GOT3 (cell line): Measurements from ENCODE around the gene BOD1L1.

Experiments used
- DNase-seq: peaks from one replicate; lab custom pipeline; 2025; ENCODE audit warnings: mixed read lengths; lab: John Stamatoyannopoulos, UW

The BOD1L1 gene

DNA sequence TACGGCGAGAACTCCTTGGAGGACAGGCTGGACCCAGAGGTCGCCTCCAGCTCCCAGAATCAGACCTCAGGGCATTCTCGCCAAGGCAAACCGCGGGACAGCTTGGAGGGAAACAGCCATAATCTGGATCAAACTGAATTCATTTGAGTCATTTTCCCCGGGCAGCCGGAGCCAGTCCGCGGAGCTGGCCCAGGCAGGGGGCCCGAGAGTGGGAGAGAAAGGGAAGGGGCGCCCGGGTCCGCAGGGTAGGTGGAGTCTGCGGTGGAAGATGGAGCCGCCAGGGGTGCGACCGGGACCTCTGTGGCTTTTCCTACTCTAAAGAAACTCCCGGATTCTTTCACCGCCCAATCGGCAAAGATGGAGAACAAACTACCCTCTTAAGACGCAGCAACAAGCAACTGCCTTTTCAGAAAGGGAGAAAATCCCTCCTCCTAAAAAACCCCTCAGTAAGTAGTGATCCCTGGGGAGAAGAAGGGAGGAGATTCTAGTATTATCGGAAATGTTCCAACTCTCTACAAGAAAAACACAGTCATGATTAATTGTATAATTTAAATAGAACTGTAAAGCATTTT, 88.4 kb downstream of the BOD1L1 start:
- no peak for DNase-seq

DNA sequence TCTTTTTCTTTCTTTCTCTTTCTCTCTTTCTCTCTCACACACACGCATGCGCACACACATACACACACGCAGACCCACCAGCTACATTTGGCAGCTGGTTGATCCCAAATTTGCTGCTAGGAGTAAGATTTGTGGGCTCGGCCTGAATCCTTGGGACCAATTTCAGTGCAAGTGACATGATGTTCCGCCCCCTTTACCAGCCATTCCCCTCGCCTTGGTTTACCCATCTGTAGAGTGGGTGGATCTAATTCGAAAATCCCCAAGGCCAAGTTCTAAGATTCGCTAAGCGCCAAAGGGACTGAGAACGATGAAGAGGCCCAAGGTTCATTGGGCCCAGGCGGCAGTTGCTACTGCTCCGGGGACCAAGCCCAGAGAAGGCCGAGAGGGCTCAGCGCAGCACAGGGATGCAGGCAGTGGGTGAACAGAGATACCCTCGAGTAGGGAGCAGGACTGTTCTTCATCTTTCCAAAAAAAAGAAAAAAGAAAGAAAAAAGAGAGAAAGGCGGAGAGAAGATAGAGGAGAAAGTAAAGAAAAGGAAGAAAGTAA, 89.0 kb downstream of the BOD1L1 start:
- no peak for DNase-seq

DNA sequence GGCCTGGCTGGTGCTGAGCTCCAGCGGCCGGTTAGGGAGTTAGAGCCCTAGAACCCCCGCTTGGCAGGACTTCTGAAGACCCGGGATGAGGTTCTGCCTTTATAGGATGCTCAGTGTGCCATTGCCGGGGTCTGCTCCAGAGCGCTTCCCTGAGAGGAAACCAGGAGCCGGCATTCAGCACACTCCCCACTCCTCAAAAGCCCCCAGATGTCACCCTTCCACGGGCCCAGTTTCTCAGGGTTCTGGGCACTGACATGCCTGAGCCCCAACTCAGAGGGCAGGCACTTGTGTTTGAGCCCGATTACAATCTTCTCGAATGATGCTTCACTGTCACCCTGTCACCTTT, 89.7 kb downstream of the BOD1L1 start:
- DNase-seq = no peak

DNA sequence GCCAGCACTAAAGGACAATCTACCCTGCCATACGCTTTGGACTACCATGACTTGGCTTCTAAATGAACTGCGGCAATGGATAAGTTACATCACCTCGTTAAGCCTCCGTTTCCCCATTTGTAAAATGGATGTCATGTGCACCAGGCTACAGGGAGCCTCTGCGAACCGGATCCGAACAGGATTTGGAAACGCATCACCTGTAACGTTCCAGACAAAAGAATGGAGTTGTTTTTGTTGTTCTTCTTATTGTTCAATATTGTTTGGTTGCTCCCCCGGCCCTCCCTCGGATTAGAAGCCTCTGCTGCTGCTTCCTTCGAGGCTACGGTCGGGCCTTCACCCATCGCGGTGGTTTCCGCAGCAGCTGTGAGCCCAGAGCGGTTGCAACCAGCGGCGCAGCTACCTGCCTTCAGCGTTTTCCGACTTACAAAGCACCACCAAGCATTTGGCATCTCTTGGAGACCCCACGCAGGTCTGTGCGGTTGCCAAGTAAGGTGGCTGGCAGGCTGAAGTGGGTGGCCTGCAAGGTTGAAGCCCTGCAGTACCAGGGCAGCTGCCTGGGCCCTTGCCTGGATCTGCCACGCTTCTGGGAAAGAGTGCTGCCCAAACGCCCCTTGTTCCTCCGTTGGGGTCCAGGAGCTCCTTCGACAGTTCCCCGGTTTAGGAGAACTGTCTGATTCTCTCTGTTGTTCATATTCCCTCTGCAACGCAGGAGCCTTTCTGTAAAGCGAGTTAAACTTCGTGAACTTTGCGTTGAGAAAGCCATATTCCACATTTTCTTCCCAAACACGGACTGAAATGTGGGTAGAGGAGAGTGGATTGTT, 90.3 kb downstream of the BOD1L1 start:
- DNase-seq = no peak

DNA sequence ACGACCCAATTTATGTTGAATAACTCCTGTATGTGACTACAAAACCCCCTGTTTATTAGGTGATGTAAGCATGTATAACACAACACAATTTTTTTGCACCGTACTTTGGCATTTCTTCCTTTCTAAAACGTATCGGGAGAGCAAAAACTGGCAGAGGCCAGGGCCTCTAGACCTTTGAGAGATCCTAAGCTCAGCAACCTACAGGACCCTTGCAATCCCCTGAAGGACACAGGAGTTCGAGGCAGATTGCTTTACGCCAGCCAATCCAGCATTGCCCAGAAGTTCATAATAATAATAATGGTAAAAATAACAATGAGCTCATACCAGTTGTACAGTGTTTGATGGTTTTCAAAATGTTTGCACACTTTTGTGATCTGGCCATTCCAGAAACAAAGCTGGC, 90.9 kb downstream of the BOD1L1 start:
- DNase-seq = no peak

DNA sequence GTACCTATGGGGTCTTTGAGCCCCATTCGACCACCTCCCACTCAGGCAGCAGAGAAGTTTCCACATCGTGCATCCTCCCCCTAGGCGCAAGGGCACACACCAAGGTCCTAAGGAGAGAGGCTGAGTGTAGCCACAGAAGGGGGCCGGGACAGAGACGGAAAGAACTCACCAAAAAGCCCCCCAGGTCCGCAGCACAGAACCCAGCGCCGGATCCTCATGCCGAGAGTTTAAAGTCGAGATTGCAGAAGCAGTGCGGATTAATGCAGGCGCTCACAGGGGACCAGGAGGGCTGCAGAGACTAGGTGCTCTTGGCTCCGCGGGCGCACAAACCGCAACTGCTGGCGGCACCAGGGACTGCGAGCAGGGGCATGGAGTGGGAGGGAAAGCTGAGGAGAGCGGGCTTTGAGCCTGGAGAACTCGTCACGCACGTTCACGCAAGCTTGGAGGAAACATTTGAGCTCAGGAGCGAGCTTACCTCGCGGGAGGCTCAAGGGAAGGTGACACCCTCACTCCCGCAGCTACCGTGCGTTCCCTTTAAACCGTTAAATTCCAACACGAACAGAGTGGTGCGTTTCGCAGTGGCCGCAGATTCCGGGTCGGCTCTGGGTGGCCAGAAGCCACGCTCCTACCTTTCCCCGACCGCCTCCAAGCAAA, 91.7 kb downstream of the BOD1L1 start:
- no peak for DNase-seq

DNA sequence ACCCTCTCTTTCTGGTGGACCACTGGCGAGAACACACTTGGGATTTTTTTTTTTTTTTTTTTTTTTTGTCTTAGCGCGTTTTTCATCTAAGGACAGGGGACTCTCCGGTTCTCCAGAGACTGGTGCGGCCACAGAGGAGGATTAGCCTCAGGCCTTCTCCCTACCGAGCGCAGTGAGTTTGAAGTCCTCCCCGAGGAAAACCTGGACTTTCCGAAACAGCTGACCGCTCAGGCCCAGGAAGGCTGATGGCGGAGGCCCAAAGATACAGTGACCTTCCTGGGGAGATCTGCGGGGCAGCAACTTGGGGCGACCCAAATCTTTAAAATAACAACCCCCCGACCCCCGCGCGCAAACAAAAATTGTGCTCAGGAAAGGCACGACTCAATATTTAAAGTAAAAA, 92.4 kb downstream of the BOD1L1 start:
- no peak for DNase-seq

DNA sequence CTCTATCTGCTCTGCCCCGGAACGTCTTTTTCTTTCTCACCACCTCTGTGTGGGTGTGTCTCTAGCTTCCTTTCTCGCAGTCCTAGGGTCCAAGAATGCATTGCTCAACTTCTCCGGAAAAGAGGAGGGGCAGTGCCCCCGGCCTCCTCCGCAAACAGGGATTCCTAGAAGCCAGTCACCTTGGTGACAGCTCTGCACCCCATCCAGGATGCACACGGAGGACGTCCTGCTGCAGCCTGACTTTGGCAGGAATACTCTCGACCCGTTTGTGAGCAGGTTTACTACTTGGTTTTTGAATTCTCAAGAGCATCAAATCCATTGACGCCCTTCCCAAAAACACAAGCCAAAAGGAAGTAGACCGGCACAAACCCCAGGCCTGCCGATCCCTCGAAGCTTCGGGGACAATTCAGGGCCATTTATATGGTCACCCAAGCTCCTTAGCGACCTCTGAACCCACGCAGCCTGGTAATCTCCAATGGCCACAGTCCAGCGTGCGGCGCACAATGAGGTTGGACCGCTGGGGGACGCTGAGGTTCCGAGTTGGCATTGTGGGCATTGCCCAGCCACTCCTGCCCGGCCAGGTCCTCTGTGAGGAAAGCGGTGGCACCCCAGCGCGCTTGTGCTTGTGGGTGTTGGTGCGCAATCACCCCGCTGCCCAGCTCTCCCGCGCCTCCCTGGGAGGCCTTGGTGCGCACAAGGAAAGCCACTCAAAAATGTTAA, 93.0 kb downstream of the BOD1L1 start:
- no peak for DNase-seq

DNA sequence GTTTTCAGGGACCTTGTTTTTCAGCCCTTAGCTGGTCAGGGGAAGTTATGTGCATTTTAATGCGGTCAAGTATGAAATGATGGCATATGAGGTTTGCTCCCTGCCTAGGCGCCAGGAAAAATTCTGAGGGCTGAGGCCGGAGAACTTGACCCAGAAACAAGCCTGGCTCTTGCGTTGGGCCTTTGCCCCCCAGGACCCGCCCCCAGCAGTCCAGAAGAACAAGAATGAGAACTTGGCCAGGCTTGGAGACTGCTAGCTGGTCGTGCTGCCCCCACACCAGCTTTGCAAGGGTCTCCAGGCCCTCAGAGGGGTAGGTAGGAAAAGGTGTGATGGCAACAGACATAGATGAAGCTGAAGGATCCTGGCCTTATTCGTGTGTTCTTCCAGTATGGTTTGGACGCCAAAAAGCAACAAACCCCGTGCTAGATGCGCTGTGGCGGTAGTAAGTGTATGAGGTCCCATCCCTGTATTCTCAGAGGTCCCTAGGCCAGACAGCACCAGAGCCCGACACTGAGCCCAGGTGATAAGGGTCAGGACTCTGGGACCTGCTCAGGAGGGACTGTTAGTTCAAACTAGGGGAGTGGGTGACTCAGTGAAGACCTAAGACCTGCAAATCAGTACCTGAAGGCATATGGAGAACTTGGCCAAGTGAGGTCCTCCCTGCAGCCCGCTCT, 93.7 kb downstream of the BOD1L1 start:
- DNase-seq = no peak

DNA sequence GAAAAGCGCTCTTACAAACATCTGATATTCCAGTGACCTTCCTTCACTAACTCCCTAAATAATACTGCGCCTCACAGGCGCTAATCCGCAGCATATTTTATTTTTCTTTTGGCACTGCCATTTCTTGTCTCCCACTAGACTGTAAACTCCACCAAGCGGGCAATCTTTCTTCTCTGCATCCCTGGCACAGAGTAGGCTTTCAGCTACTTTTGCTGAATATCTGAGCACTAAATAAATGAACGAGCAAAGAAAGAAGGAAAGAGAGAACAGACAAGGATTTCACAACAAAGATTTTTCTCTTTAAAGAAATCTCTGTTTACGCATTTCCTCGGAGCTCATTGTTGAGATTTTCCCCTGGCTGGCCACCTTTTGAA, 95.9 kb downstream of the BOD1L1 start:
- DNase-seq = no peak

DNA sequence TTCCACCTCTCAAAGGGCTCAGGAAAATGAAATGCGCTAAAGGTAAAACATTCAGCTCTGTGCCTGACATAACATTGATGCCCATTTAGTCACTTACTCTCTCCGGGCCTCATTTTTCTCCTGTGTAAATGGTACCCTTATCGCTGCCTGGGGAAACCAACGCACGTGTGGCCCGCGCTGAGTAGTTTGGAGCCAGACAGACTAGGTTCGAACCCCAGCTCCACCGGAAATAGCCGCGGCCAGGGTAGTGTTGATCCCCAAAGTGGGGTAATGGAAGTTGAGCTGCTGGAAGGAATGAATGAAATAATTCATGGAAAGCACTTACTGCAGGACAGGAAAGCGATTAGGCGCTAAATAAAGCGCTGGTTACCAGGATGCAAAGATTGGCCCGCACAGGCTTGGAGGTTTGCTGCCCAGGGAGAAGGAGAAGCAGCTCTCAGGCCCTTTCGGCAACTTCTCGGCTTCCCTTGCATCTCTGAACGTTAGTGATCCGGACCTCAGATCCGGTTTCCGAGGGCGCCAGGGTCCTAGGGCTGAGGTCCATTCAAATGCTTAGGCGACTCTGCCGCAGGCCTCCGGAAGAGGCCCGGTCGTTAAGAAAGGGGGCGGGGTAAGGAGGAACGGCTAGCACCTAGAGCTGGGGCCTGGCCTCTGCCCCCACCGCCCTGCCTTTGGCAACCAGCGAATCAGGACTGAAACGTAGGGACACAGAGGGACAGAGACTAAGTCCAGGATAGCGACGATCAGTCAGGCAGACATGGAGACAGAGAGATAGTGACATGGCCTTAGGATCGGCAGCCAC, 96.5 kb downstream of the BOD1L1 start:
- DNase-seq = no peak

DNA sequence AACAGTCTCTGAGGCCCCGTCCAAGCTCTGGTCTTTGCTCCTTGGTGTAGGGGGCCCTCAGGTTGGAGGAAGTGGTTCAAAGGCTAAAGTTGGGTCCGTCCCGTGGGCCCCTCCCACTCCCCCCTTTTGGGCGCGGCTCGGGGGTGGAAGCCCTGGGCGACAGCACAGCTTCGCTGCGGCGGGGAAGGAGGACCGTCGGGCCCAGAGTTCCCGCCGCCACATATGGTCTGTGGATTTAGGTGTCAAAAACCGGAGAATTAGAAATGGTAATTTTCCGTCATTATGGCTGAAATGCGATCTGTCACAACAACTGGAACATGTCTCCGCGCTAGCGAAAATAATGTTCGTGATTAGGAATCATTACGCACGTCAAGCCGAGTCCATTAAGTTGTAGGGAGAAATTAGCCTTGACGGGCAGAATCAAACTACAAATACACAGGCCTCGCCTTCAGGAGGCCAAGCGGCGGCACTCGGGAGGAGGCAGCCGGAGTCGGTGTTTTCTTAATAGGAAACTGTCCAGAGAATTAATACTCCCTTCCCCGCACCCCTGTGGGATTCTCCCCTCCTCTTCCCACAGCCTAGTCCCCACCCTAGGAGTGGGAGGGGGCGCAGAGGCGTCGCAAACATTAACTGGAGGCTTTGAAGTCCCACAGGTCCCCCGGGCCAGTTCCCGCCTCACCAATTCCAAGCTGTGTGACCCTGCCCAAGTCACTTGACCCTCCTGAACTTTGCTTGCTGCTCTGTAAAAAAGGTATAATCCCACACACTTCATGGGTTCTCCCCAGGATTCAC, 98.2 kb downstream of the BOD1L1 start:
- DNase-seq = no peak

DNA sequence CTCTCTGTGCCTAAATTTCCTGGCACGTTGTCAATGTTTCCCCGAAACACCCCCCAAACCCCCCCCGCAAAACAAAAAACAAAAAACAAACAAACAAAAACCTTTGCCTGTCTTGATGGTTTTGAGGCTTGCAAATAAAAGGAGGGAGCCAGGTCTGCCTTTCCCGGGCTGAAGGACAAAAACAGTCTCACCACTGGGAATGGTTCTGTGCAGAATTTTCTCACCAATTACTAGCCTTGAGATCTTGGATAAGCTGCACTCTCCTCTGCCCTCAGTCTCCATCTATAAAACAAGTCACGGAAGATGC, 98.8 kb downstream of the BOD1L1 start:
- DNase-seq = no peak

DNA sequence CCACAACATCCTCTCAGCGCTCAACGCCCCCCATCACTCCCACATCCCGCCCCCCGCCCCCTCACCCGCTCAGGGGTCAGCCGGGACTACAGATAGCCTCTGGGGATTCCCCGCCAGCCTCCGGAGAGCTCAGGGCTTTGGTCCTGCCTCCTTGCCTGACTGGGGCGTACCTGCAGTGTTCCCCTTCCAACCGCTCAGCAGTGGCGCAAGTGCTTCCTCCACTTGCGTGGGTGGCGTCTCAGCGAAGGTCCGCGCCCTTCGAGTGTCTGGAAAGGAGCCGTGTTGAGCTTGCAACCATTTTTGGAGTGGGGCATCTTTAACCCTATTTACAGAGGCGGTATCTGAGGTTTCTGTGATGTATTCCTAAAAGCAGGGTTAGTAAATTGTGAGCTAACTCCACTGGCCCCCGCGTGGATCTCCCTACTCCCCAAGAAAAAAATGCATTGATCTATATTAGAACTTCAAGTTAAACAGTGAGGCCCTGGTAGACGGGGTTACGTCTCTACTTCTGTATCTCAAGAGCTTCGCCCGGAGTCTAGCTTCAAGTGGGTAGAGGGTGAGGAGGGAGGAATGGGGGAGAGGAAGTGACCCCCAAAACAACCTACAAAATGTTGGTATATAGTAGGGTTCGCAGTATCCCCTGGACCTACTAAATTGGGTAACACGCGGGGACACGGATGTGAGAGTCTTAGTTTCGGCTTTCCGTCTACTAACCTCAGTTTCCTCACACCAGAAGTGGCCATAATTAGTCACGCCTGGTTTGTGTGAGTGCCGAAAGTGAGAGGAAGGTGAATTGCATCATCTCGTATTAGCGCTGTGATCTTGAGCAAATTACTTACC, 99.3 kb downstream of the BOD1L1 start:
- DNase-seq = no peak

DNA sequence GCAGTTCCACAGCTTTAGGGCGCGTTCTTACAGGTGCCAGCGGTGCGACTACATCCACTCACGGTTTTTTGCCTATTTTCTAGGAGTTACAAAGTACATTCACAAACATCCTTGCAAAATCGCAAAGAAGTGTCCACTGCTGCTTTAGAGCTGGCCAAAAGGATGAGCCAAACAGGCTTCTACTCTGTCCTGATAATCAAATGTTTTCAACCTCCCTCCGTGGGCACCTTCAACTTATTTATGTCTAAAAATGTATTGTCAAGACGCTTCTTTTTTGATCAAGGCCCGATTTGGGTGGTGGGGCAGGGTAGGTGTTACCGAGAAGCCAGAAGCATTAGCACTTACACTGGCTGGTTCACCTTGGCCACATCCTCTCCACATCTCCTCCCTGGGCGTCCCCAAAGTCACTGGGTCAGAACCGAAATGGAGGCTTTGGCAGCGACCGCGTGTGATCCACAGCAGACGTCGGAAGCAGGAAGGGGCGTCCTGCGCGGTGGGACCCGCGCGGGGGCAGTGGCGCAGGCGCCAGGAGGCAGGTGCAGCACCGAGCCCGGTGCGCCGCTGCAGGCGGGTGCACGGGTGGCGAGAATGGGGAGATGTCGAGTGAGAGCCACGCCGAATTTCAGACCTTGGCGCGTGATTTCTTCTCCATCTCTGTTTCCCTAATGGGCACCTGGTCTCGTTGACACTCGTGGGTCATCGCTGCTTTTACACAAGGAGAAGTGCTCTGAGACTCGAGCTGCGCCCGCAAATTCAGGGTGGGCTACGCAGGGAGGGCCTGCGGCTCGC, 100.1 kb downstream of the BOD1L1 start:
- DNase-seq = no peak

DNA sequence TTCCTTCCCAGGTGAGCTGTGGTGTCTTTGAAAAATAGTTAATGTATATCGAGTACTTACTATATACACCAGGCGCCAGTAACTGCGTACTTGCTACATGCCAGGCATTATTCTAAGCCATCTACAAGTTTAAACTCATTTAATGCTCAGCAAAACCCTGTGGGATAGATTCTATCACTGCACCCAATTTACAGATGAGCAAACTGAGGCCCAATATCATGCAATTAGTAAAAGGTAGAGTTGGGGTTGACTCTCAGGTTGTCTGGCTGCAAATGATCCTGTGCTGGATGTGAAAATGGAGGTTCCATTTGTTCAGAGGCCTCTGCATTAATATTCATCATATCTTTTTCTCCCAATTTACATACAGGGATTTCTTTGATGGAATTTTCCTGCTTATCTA, 100.9 kb downstream of the BOD1L1 start:
- no peak for DNase-seq

DNA sequence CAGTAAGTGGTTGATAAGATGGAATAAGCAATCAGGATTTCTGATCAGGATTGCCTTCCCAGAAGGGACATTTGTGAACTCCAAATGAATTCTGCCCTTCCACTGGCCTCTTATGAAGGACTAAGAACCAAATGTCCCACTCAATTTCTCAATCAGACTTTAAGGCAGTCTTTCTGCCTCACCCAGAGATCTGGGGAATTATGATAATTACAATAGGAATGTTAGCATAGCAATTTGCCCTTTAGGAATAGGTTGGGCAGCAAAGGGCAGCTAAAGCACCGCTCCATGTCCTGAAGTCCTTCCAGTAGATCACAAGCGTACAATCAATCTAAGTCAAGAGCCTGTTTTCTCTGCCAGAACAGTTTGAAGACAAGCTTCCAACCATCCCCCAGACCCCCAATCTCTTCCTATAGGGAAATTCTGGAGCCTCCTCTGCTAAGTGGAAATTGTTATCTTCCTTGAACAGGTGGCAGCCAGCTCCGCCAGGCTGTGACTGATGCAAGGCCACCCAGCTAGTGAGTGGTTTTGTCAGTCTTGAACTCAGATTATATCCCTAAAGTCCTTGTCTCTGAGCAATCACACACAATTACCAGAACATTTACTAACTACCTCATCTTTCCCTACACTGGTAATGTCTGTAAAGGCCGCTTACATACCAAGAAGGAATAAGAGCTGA, 101.8 kb downstream of the BOD1L1 start:
- DNase-seq = no peak
